ENCODE measurements around the gene ERP27. TPM values are rescaled to one million over a fixed set of nuclear protein-coding genes. Genes with fewer than 3 reads are reported as not detected.

Gene ERP27
- total RNA-seq, 1 donor = 0.18 TPM

- peak; percentile 34 for DNase-seq (ENCODE audit: low read depth)
- peak overlapping the region; percentile 31 for H3K4me3 ChIP-seq (ENCODE audit: low read depth, low read length)
- no peak for TF ChIP-seq CTCF (IDR thresholded peaks at IDR 0.05; ENCODE audit: insufficient read depth, low read length)
Observed at GRCh38 chr12:14960548-14961465, 22.5 kb upstream of the ERP27 start.

GRCh38 chr12:14959916-14960496 is 21.7 kb upstream of the ERP27 start:
- DNase-seq (ENCODE audit: low read depth) = no peak
- H3K4me3 ChIP-seq (ENCODE audit: low read depth, low read length) = no peak overlapping the region
- no peak for TF ChIP-seq CTCF (IDR thresholded peaks at IDR 0.05; ENCODE audit: insufficient read depth, low read length)

- no peak for TF ChIP-seq CTCF (IDR thresholded peaks at IDR 0.05; ENCODE audit: insufficient read depth, low read length)
- no peak for DNase-seq (ENCODE audit: low read depth)
- H3K4me3 ChIP-seq (ENCODE audit: low read depth, low read length) = no peak overlapping the region
Observed at GRCh38 chr12:14959463-14959862, 21.1 kb upstream of the ERP27 start.

GRCh38 chr12:14959126-14959440 is 20.7 kb upstream of the ERP27 start:
- no peak for DNase-seq (ENCODE audit: low read depth)

GRCh38 chr12:14958361-14959125 is 20.2 kb upstream of the ERP27 start:
- no peak for DNase-seq (ENCODE audit: low read depth)
- no peak overlapping the region for H3K4me3 ChIP-seq (ENCODE audit: low read depth, low read length)
- TF ChIP-seq CTCF (IDR thresholded peaks at IDR 0.05; ENCODE audit: insufficient read depth, low read length) = no peak

More at GRCh38 chr12:14959126-14959440, 20.7 kb upstream of the ERP27 start:
- H3K4me3 ChIP-seq (ENCODE audit: low read depth, low read length) = no peak overlapping the region
- TF ChIP-seq CTCF (IDR thresholded peaks at IDR 0.05; ENCODE audit: insufficient read depth, low read length) = no peak

GRCh38 chr12:14957551-14958168 is 19.3 kb upstream of the ERP27 start:
- H3K4me3 ChIP-seq (ENCODE audit: low read depth, low read length) = no peak overlapping the region
- no peak for DNase-seq (ENCODE audit: low read depth)
- no peak for TF ChIP-seq CTCF (IDR thresholded peaks at IDR 0.05; ENCODE audit: insufficient read depth, low read length)
